K562 (cell line): ENCODE measurements around the gene PNPLA1. TPM values are rescaled to one million over a fixed set of nuclear protein-coding genes. Genes with fewer than 3 reads are reported as not detected.
A peak's percentile ranks its signal among the peaks of the same experiment; 100 is the strongest.

Source experiments
- ATAC-seq: fragments of 200-7000 bp; cut with Tn5 transposase; 3 replicates; pipeline ENCODE4 v1.9.1; 2020; ENCODE audit warnings: moderate library complexity
- BruUV-seq: library from RNA; stranded (reverse); fragments of 400-500 nt; replicated peaks from 2 replicates; lab custom pipeline; 2021; lab: Mats Ljungman, UMichigan
- CTCF ChIA-PET: fragments of 300-600 bp; formaldehyde crosslinking; extraction: SDS; loops from one replicate; lab custom pipeline; 2021; ENCODE audit warnings: low intra/inter-chr PET ratio; lab: Yijun Ruan, JAX
- POLR2A ChIA-PET: fragments of 300-600, 350-650 bp; sonication (Branson Sonifier 250); formaldehyde crosslinking; extraction: SDS; loops from one replicate; lab custom pipeline; 2021; ENCODE audit warnings: antibody characterized with exemption, inconsistent platforms; lab: Yijun Ruan, JAX
- DNase-seq, 4 experiments: peaks; one replicate each; pipeline versions ENCODE4 v3.0.0 to v3.0.0-alpha.2; 2011 to 2018; ENCODE audit warnings: low spot score in 3 of 4, mixed read lengths in 3 of 4; ENCODE audit errors: extremely low read depth in 1 of 4
- FAIRE-seq: peaks from 2 replicates; lab custom pipeline; 2011; peaks lifted over from hg19 to GRCh38; lab: Jason Lieb, UNC
- H2AFZ ChIP-seq: 2 replicates; pipeline ENCODE4 v1.6.0; 2011; ENCODE audit warnings: low read depth, low read length, control low read depth, inconsistent platforms
- H3K27ac ChIP-seq: fragments of 200-600 bp; 3 replicates; pipeline ENCODE4 v1.8.0; 2011; ENCODE audit warnings: low read depth, mild to moderate bottlenecking, control low read depth, inconsistent platforms, low read length, moderate library complexity, mixed read lengths; ENCODE audit errors: extremely low read depth
- H3K27me3 ChIP-seq, 2 experiments: fragments of 300-600 bp in 1 of 2; 2 replicates in 1 of 2; 3 replicates in 1 of 2; pipeline versions ENCODE4 v1.6.0 to v1.8.0; 2011; ENCODE audit warnings: inconsistent platforms in 2 of 2, low read length in 2 of 2, mild to moderate bottlenecking in 1 of 2, mixed read lengths in 1 of 2, moderate library complexity in 1 of 2; ENCODE audit not compliant: control insufficient read depth in 2 of 2, insufficient read depth in 2 of 2
- H3K36me3 ChIP-seq: fragments of 300-600 bp; 3 replicates; pipeline ENCODE4 v1.8.0; 2011; ENCODE audit warnings: mild to moderate bottlenecking, low read length, inconsistent platforms; ENCODE audit not compliant: control insufficient read depth, insufficient read depth
- H3K4me1 ChIP-seq, 2 experiments: fragments of 200-600 bp in 1 of 2; replicated peaks in 1 of 2; 2 replicates in 1 of 2; 3 replicates in 1 of 2; pipeline versions ENCODE4 v1.5.1 to v1.8.0; 2011; ENCODE audit warnings: inconsistent platforms in 2 of 2, low read length in 2 of 2, mild to moderate bottlenecking in 1 of 2, mixed read lengths in 1 of 2, moderate library complexity in 1 of 2; ENCODE audit not compliant: control insufficient read depth in 2 of 2, insufficient read depth in 2 of 2
- H3K4me2 ChIP-seq: 2 replicates; pipeline ENCODE4 v1.6.1; 2011; ENCODE audit warnings: low read length, control low read depth, inconsistent platforms, mixed read lengths; ENCODE audit not compliant: insufficient read depth
- H3K4me3 ChIP-seq: fragments of 200-600 bp; sonication (generic), shearing (Covaris generic); 2 replicates; pipeline ENCODE4 v1.5.1; 2016; ENCODE audit warnings: control low read depth, inconsistent platforms
- H3K79me2 ChIP-seq: fragments of 200-600 bp; 3 replicates; pipeline ENCODE4 v1.8.0; 2011; ENCODE audit warnings: low read length, inconsistent platforms; ENCODE audit not compliant: control insufficient read depth, insufficient read depth
- H3K9ac ChIP-seq, 2 experiments: 2 replicates each; pipeline versions ENCODE4 v1.6.0 to v1.6.1; 2011; ENCODE audit warnings: low read depth in 2 of 2, low read length in 2 of 2, control low read depth in 1 of 2, inconsistent platforms in 1 of 2, mild to moderate bottlenecking in 1 of 2, mixed read lengths in 1 of 2; ENCODE audit not compliant: insufficient read depth in 1 of 2
- H3K9me1 ChIP-seq: one replicate; pipeline ENCODE4 v1.6.0; 2011; ENCODE audit warnings: inconsistent platforms, mild to moderate bottlenecking, low read length, moderate library complexity; ENCODE audit not compliant: control insufficient read depth, insufficient read depth
- H3K9me3 ChIP-seq: replicated peaks from 2 replicates; pipeline ENCODE4 v1.5.1; 2011; ENCODE audit warnings: low read depth, low read length, inconsistent platforms; ENCODE audit not compliant: control insufficient read depth, insufficient read depth
- H4K20me1 ChIP-seq: replicated peaks from 2 replicates; pipeline ENCODE4 v1.6.1; 2011; ENCODE audit warnings: low read length, inconsistent platforms, mixed read lengths; ENCODE audit not compliant: control insufficient read depth, insufficient read depth
- ATF3 ChIP-seq, 2 experiments: fragments of 450-650 bp in 1 of 2; sonication (generic) in 1 of 2; formaldehyde crosslinking in 1 of 2; IDR thresholded peaks in 1 of 2; conservative IDR thresholded peaks in 1 of 2; 2 replicates each; pipeline versions ENCODE4 v1.6.1 to v1.8.1; 2016 to 2023; ENCODE audit warnings: mild to moderate bottlenecking in 2 of 2, moderate library complexity in 2 of 2, inconsistent platforms in 1 of 2, missing genetic modification reagents in 1 of 2
- C11orf30 ChIP-seq: fragments of 450-650 bp; IDR thresholded peaks from 2 replicates; pipeline ENCODE4 v1.6.1; 2016; ENCODE audit warnings: low read depth, mild to moderate bottlenecking
- CBFA2T2 ChIP-seq: fragments of 450-650 bp; conservative IDR thresholded peaks from 2 replicates; pipeline ENCODE4 v1.6.1; 2017; ENCODE audit warnings: mild to moderate bottlenecking
- CTBP1 ChIP-seq: fragments of 450-650 bp; IDR thresholded peaks from 2 replicates; pipeline ENCODE4 v1.6.1; 2016; ENCODE audit warnings: borderline replicate concordance
- FUS ChIP-seq: fragments of 200-400 bp; formaldehyde crosslinking; optimal IDR thresholded peaks from 2 replicates; pipeline ENCODE3; 2017; ENCODE audit warnings: low read depth, low read length
- GABPA ChIP-seq: fragments of 200-800 bp; sonication (Bioruptor generic); conservative IDR thresholded peaks from 2 replicates; pipeline ENCODE4 v1.6.1; 2016; ENCODE audit warnings: low read depth, missing genetic modification characterization, missing compliant biosample characterization
- HCFC1 ChIP-seq: IDR thresholded peaks from 2 replicates; pipeline ENCODE4 v1.6.1; 2012; ENCODE audit warnings: low read depth, low read length, improper control_type of control experiment
- MAFG ChIP-seq: fragments of 450-650 bp; conservative IDR thresholded peaks from 2 replicates; pipeline ENCODE4 v1.6.1; 2016; ENCODE audit warnings: missing genetic modification characterization, missing compliant biosample characterization
- MCM5 ChIP-seq: fragments of 450-650 bp; IDR thresholded peaks from 2 replicates; pipeline ENCODE4 v1.6.1; 2016; ENCODE audit warnings: low read depth
- MECOM ChIP-seq: fragments of 250-450 bp; sonication (Bioruptor Pico); IDR thresholded peaks from 2 replicates; pipeline ENCODE4 v1.8.0; 2022; ENCODE audit warnings: inconsistent platforms
- MIER1 ChIP-seq: fragments of 450-650 bp; IDR thresholded peaks from 2 replicates; pipeline ENCODE4 v1.6.1; 2016; ENCODE audit warnings: antibody characterized with exemption, mild to moderate bottlenecking, low read depth
- RFX1 ChIP-seq: fragments of 450-650 bp; IDR thresholded peaks from 2 replicates; pipeline ENCODE4 v1.6.1; 2016; ENCODE audit warnings: mild to moderate bottlenecking, moderate library complexity
- TAF15 ChIP-seq: fragments of 200-400 bp; formaldehyde crosslinking; IDR thresholded peaks from 2 replicates; pipeline ENCODE4 v1.6.1; 2017; ENCODE audit warnings: mild to moderate bottlenecking, low read depth, low read length, moderate library complexity
- TGIF2 ChIP-seq: sonication (generic); formaldehyde crosslinking; IDR thresholded peaks from 2 replicates; pipeline ENCODE4 v1.8.1; 2022; ENCODE audit warnings: mild to moderate bottlenecking, missing genetic modification reagents, moderate library complexity
- TRIM24 ChIP-seq, 2 experiments: fragments of 450-650 bp; IDR thresholded peaks; 2 replicates each; pipeline ENCODE4 v1.6.1; 2016
- TRIM28 ChIP-seq: fragments of 450-650 bp; IDR thresholded peaks from 2 replicates; pipeline ENCODE4 v1.6.1; 2017
- ZNF217 ChIP-seq: sonication (generic); formaldehyde crosslinking; IDR thresholded peaks from 2 replicates; pipeline ENCODE4 v1.8.0; 2022; ENCODE audit warnings: mild to moderate bottlenecking, missing genetic modification reagents
- WGBS: fragments of 100-300 bp; shearing (Covaris generic); methylation state at CpG from one replicate; pipeline ENCODE4 v1.1.6; 2016; ENCODE audit warnings: low coverage, mixed read lengths; ENCODE audit not compliant: insufficient coverage; ENCODE audit errors: missing lambda C conversion rate; 5-methylcytosine and 5-hydroxymethylcytosine counted together
- in situ Hi-C: fragments of 300-500 bp; cut with MboI; formaldehyde crosslinking; loops from 4 replicates; pipeline ENCODE4 v1.15.0; 2018; ENCODE audit warnings: inconsistent platforms, mixed read lengths
- intact Hi-C: fragments of 100-400 bp; cut with micrococcal nuclease; formaldehyde crosslinking; loops from 2 replicates; pipeline ENCODE4 v1.14.2; 2022
- polyA plus RNA-seq, 8 experiments: library from polyadenylated mRNA; depleted of rRNA in 4 of 8; stranded (reverse) in 5 of 8; unstranded in 3 of 8; fragments of >200 nt; fragmentation: Nextera tagmentation in 2 of 8; fragmentation: Illumina TruSeq in 1 of 8; extraction: Ambion mirVana in 2 of 8; extraction: Trizol in 1 of 8; gene quantifications; 2 replicates each; pipeline versions ENCODE4 v1.2.1 to v1.2.3, GENCODE V29; 2011 to 2014; ENCODE audit warnings: inconsistent platforms in 1 of 8, missing spikeins in 1 of 8
- total RNA-seq, 7 experiments: library from RNA; depleted of rRNA in 6 of 7; stranded (reverse); fragments of >200 nt in 6 of 7; fragmentation: Illumina TruSeq in 2 of 7; extraction: Trizol in 2 of 7; gene quantifications; 2 replicates each; pipeline versions ENCODE4 v1.2.1 to v1.2.3, GENCODE V29; 2011 to 2021; ENCODE audit warnings: low replicate concordance in 1 of 7

The PNPLA1 gene
- total and polyA plus RNA-seq, 9 of the 15 experiments (the other 6 are each of a cell fraction or from before 2014, with no cell fraction given) = 0.04 to 0.27 (median 0.13) TPM; not detected in 2

DNA sequence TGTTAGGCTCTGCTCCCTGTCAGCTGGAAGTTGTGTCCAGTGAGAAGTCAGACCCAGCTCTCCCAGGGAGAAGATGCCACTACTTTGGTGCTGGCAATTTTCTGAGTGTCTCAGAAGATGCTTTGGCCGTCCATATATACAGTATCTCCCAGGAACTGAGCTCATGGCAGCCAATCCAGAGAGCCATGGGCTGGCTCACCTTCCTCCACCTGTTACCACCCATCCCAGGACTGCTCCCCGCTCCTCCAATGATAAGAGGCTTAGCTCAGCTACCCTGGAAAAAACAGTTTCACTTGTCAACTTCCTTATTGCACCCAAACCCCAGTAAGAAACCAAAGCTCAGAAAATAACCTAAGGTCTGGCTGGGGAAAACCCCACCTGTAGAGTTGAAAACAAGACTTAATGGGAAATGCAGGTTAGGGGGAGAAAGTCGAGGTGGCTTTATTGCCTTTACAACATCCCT is 67.0 kb downstream of the PNPLA1 start, which contains the start of gene BNIP5:
TSS of gene BNIP5 (minus strand) at position 110 of the 463 bp plus-strand sequence. CDS start 6,198 bp downstream, outside the sequence.
- BruUV-seq = no TSS peak
- Histone ChIP-seq H2AFZ (no peak within 1 kb of the TSS), H3K27me3 (peaks cover 52 to 68% of the 10 kb centered on the region in 2 experiments), H3K27ac (no peak within 1 kb of the TSS), H3K4me3 (no peak within 1 kb of the TSS), H3K9me1 (no peaks in the 10 kb centered on the region), H4K20me1 (peaks cover 13% of the 10 kb centered on the region; the same call in 1 of the 2 replicates), H3K36me3 (no peaks in the 10 kb centered on the region), H3K9ac (no peak within 1 kb of the TSS), H3K79me2 (no peaks in the 10 kb centered on the region), H3K4me1 (peaks cover 7 to 11% of the 10 kb centered on the region in 2 experiments; a peak in 4 of 5 replicates), H3K9me3 (no peaks in the 10 kb centered on the region), H3K4me2 (no peak within 1 kb of the TSS)
- no peak for DNase-seq
- FAIRE-seq = no peak
- CTCF ChIA-PET = no interaction called here
- POLR2A ChIA-PET = interaction anchor here (0.8 kb wide), 1 partner anchor 14 kb away, joined by 3 read pairs; no protein-coding TSS in a partner anchor
- WGBS = 0% methylated on average over 3 of the region's 3 CpGs
- intact Hi-C loops (no loop called here), in situ Hi-C loops (no loop called here)
- no peak for ATAC-seq
- TF ChIP-seq HCFC1 (no peak), CTBP1 (peak; percentile 14; the same call in 1 of the 2 replicates)

DNA sequence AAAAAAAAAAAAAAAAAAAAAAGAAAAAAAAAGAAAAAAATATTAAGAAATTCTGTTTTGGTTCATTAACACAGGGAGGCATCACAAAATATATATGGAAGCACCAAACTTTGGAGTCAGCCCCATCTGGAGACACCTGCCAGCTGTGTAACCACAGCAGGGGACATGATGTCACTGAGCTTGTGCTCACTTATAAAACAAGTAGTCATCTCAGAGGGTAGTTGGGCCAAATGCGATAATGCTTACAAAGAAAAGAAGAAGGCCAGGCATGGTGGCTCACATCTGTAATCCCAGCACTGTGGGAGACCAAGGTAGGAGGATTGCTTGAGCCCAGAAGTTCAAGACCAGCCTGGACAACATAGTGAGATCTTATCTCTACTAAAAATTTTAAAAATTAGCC is 68.0 kb downstream of the PNPLA1 start:
- intact Hi-C loops (no loop called here), in situ Hi-C loops (no loop called here)
- DNase-seq (no peak), ATAC-seq (no peak), FAIRE-seq (no peak)
- Histone ChIP-seq H3K79me2 (no peaks in the 10 kb centered on the region), H3K4me2 (no peak overlapping the region), H3K4me3 (no peak overlapping the region), H3K9me3 (no peaks in the 10 kb centered on the region), H3K9me1 (no peaks in the 10 kb centered on the region), H3K4me1 (peaks cover 7 to 11% of the 10 kb centered on the region in 2 experiments; a peak in 4 of 5 replicates), H2AFZ (no peak overlapping the region), H3K27ac (no peak overlapping the region), H3K36me3 (no peaks in the 10 kb centered on the region), H4K20me1 (peaks cover 9% of the 10 kb centered on the region; the same call in 1 of the 2 replicates), H3K9ac (no peak overlapping the region), H3K27me3 (peaks cover 42 to 65% of the 10 kb centered on the region in 2 experiments)
- ChIA-PET POLR2A (interaction anchor here (0.6 kb wide), 1 partner anchor 51 kb away, joined by 3 read pairs; no protein-coding TSS in a partner anchor), CTCF (no interaction called here)
- BruUV-seq = no TSS peak
- WGBS = 8% methylated on average over 1 of the region's 1 CpG
- TF ChIP-seq MECOM (CRISPR knock-in tag) = no peak
- TF ChIP-seq RFX1 = no peak
- no peak for TF ChIP-seq C11orf30
- TF ChIP-seq MCM5 = no peak
- TF ChIP-seq ZNF217 = no peak
- TF ChIP-seq GABPA (tag) = no peak
- TF ChIP-seq ATF3 (IDR thresholded peaks at IDR 0.05) = peak; percentile 47
- TF ChIP-seq ATF3 (CRISPR knock-in tag; conservative IDR thresholded peaks at IDR 0.05) = no peak
- TF ChIP-seq TAF15 = no peak
- TF ChIP-seq MIER1 = no peak
- TF ChIP-seq FUS = no peak
- no peak for TF ChIP-seq TGIF2 (CRISPR knock-in tag)
- TF ChIP-seq TRIM28 = no peak
- TF ChIP-seq CBFA2T2 = peak; percentile 54; the same call in 1 of the 2 replicates
- no peak for TF ChIP-seq CTBP1
- peak in 1 of 2 experiments; percentile 50; a peak in 1 of 4 replicates for TF ChIP-seq TRIM24 (IDR thresholded peaks at IDR 0.05)
- TF ChIP-seq MAFG (tag) = no peak
